Inferior parietal cortex (tissue), 1 donor: ENCODE data around the gene TRIM34.
"Not testable (repeated sequence)": the region's sequence is repeated elsewhere in the genome, so short reads cannot be mapped to it uniquely, and the experiment has no call there.

ENCODE experiments used
- DNase-seq: peaks from one replicate; pipeline ENCODE4 v3.0.0-alpha.2; 2016; ENCODE audit errors: extremely low spot score

Gene TRIM34

GRCh38 chr11:5620651-5621521 is 3.9 kb upstream of the TRIM34 start:
- DNase-seq = no peak

GRCh38 chr11:5621580-5621979 is 3.2 kb upstream of the TRIM34 start:
- DNase-seq = no peak

- DNase-seq = no peak
Measured at GRCh38 chr11:5622802-5623201, 2.0 kb upstream of the TRIM34 start.

GRCh38 chr11:5625281-5625680 is 480 bp downstream of the TRIM34 start:
- DNase-seq = no peak

GRCh38 chr11:5626196-5626595 is 1.4 kb downstream of the TRIM34 start:
- no peak for DNase-seq

- no peak for DNase-seq
Measured at GRCh38 chr11:5631417-5631816, 6.6 kb downstream of the TRIM34 start.

- DNase-seq = no peak
Measured at GRCh38 chr11:5631969-5632635, 7.3 kb downstream of the TRIM34 start.

GRCh38 chr11:5639953-5640352 is 15.2 kb downstream of the TRIM34 start:
- DNase-seq = no peak

- DNase-seq = no peak
Measured at GRCh38 chr11:5643585-5643984, 18.8 kb downstream of the TRIM34 start.

GRCh38 chr11:5646139-5646538 is 21.3 kb downstream of the TRIM34 start:
- DNase-seq = no peak

- DNase-seq = no peak
Measured at GRCh38 chr11:5655474-5655873, 30.7 kb downstream of the TRIM34 start.

GRCh38 chr11:5656956-5657355 is 32.2 kb downstream of the TRIM34 start:
- not testable (repeated sequence) for DNase-seq

GRCh38 chr11:5658318-5658717 is 33.5 kb downstream of the TRIM34 start:
- DNase-seq = no peak

GRCh38 chr11:5663511-5663910 is 38.7 kb downstream of the TRIM34 start:
- no peak for DNase-seq

- no peak for DNase-seq
Measured at GRCh38 chr11:5665051-5665570, 40.3 kb downstream of the TRIM34 start.

- no peak for DNase-seq
Measured at GRCh38 chr11:5665746-5666401, 41.1 kb downstream of the TRIM34 start.

- DNase-seq = no peak
Measured at GRCh38 chr11:5666402-5666793, 41.6 kb downstream of the TRIM34 start.

- no peak for DNase-seq
Measured at GRCh38 chr11:5671831-5672230, 47.0 kb downstream of the TRIM34 start.

GRCh38 chr11:5674391-5674790 is 49.6 kb downstream of the TRIM34 start:
- no peak for DNase-seq

- no peak for DNase-seq
Measured at GRCh38 chr11:5679811-5680210, 55.0 kb downstream of the TRIM34 start.

- DNase-seq = not testable (repeated sequence)
Measured at GRCh38 chr11:5682890-5683441, 58.2 kb downstream of the TRIM34 start.

- DNase-seq = not testable (repeated sequence)
Measured at GRCh38 chr11:5683620-5684019, 58.8 kb downstream of the TRIM34 start.
